GM21786 (cell line): ENCODE data around the gene DNAJC25.
"Not testable (repeated sequence)": the region's sequence is repeated elsewhere in the genome, so short reads cannot be mapped to it uniquely, and the experiment has no call there.

Experiments
- ATAC-seq: cut with Tn5 transposase; IDR thresholded peaks from one replicate; pipeline ENCODE4 v1.9.1; 2021; ENCODE audit not compliant: unreplicated experiment

The DNAJC25 gene

GRCh38 chr9:111631214-111631971 is at the start of gene DNAJC25:
Gene DNAJC25, plus strand, starts transcription at chr9:111631334. Its CDS starts 74 bp downstream, at chr9:111631408.
- peak; percentile 96 for ATAC-seq

- ATAC-seq, result no peak
Measured at GRCh38 chr9:111582888-111583287, 48.2 kb upstream of the DNAJC25 start.

- ATAC-seq, result no peak
Measured at GRCh38 chr9:111586378-111586777, 44.8 kb upstream of the DNAJC25 start.

GRCh38 chr9:111588846-111589245 is 42.3 kb upstream of the DNAJC25 start:
- no peak for ATAC-seq

- ATAC-seq, result peak; percentile 73
Measured at GRCh38 chr9:111597852-111598732, 33.0 kb upstream of the DNAJC25 start.

- peak; percentile 4 for ATAC-seq
Measured at GRCh38 chr9:111598733-111599091, 32.4 kb upstream of the DNAJC25 start.

- no peak for ATAC-seq
Measured at GRCh38 chr9:111599092-111599954, 31.8 kb upstream of the DNAJC25 start, which contains the start of gene PTGR1. Gene PTGR1, minus strand, starts transcription at chr9:111599647. Its CDS starts 2,225 bp downstream, at chr9:111597422.

- no peak for ATAC-seq
Measured at GRCh38 chr9:111599955-111600343, 31.2 kb upstream of the DNAJC25 start.

- no peak for ATAC-seq
Measured at GRCh38 chr9:111601237-111602018, 29.7 kb upstream of the DNAJC25 start.

GRCh38 chr9:111603041-111603440 is 28.1 kb upstream of the DNAJC25 start:
- ATAC-seq, result no peak

- no peak for ATAC-seq
Measured at GRCh38 chr9:111604054-111604615, 27.0 kb upstream of the DNAJC25 start.

- ATAC-seq, result no peak
Measured at GRCh38 chr9:111605041-111605559, 26.0 kb upstream of the DNAJC25 start.

- ATAC-seq, result no peak
Measured at GRCh38 chr9:111610149-111610548, 21.0 kb upstream of the DNAJC25 start.

GRCh38 chr9:111610845-111611244 is 20.3 kb upstream of the DNAJC25 start:
- no peak for ATAC-seq

- ATAC-seq, result no peak
Measured at GRCh38 chr9:111613436-111614040, 17.6 kb upstream of the DNAJC25 start.

GRCh38 chr9:111615928-111616327 is 15.2 kb upstream of the DNAJC25 start:
- ATAC-seq, result no peak

GRCh38 chr9:111617349-111617748 is 13.8 kb upstream of the DNAJC25 start:
- not testable (repeated sequence) for ATAC-seq

GRCh38 chr9:111621895-111622480 is 9.1 kb upstream of the DNAJC25 start:
- ATAC-seq, result no peak

GRCh38 chr9:111622626-111623025 is 8.5 kb upstream of the DNAJC25 start:
- ATAC-seq, result no peak
